Dendritic cell treated with granulocyte-macrophage colony-stimulating factor and Interleukin-4, amounts not matched to agents 40 ng/mL and 50 ng/mL, for 4 days (primary cell): ENCODE data around the gene PLA1A.

Experiments
- H3K27ac Mint-ChIP-seq: one replicate; pipeline ENCODE4 v1.8.0; 2022; ENCODE audit warnings: mild to moderate bottlenecking, mixed read lengths
- H3K27me3 Mint-ChIP-seq: one replicate; pipeline ENCODE4 v1.8.0; 2022; ENCODE audit warnings: mild to moderate bottlenecking, mixed read lengths
- H3K36me3 Mint-ChIP-seq: one replicate; pipeline ENCODE4 v1.8.0; 2022; ENCODE audit warnings: low read depth, mixed read lengths
- H3K4me1 Mint-ChIP-seq: one replicate; pipeline ENCODE4 v1.8.0; 2022; ENCODE audit warnings: low read depth, mixed read lengths
- H3K4me3 Mint-ChIP-seq: one replicate; pipeline ENCODE4 v1.8.0; 2022; ENCODE audit warnings: mild to moderate bottlenecking, moderate library complexity, mixed read lengths
- H3K9me3 Mint-ChIP-seq: one replicate; pipeline ENCODE4 v1.8.0; 2022; ENCODE audit warnings: mixed read lengths
- intact Hi-C: fragments of 100-400 bp; cut with micrococcal nuclease; formaldehyde crosslinking; loops from one replicate; pipeline ENCODE4 v1.15.0; 2022

The PLA1A gene

DNA sequence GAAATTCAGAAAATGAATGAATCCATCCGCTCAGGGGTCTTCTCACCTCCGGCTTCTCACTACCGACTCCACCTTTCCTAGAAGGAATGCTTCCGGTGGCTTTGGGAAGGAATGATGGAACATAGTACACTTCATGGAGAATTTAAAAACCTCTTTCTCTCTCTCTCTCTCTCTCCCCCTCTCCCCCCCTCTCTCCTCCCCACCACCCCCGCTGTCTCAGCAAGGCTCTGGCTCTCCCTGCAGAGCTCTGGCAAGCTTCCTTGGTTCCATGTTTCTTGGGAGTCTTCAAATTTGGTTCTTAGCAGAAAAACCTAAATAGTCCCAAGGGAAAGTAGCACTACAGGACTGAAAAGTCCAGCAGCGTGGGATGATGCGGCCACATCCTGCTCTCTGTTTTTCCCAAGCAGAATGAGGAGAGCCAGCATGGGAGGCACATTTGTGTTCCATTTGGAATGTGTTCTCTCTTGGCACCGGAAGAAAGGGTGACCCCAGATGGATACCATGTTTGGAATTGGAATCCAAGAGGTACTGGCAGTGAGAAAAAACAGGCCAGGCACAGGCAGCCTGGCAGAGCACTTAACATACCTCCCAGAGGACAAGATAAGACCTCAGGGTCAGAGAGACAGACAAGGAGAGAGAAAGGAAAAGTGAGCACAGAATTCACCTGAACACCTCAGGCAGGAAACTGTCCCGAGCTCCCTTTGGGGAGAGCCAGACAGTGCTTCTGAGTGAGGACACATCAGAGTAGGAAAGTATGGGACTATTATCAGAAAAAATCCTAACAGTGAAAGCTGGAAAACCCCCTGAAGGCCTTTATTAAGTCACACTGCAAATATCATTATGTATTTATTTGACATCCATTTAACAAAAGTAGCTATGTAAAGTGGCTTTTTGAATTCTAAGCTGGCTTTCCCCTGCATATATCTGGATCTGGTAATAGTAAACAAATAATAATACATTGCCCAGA, 63.1 kb downstream of the PLA1A start, which contains the start of gene POPDC2:
POPDC2 (minus strand) TSS at position 116 of the 967 bp plus-strand sequence. CDS start 166 bp downstream, outside the sequence.
- Mint-ChIP-seq H3K27ac (peak within 1 kb of the TSS; percentile 71), H3K27me3 (no peaks in the 10 kb centered on the region), H3K4me1 (peaks cover 78% of the 10 kb centered on the region), H3K9me3 (no peaks in the 10 kb centered on the region), H3K4me3 (no peak within 1 kb of the TSS), H3K36me3 (no peaks in the 10 kb centered on the region)
- intact Hi-C loops, result loop anchor here (5.0 kb wide), 1 partner anchor 33 kb away; no protein-coding TSS in a partner anchor

DNA sequence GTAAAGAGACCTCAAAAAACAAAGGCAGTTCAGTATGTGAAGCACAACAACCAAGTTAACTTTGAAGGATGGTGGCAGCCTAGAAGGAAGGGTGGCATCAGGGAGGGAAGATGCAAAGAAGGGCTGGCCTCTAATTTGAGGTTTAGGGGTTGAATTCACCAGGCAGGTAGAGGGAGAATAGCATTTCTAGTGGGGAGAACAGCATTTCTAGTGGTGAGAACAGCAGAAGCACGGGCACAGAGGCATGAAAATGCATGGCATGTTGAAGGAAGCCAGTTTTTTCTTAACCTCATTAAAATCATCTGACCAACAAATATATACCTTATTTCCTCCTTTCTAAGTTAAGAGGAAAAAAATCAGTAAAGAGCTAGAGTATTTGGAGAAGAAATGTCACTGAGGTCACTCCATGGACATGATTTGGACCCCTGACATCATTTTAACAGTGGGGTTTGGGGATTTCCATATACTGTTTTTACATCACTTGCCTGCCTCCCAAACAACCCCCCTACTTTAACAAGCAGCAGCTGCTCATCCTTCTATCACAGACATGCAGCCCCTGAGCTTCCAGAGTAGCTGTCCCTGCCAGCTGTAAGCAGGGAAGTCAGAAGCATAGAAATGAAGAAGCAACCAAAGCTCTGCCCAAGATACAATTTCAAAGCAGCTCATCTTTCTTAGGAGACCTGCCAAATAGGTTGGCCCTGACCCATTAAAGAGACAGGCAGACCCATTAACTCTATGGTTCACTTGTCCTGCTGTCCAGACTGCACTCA, 65.1 kb downstream of the PLA1A start:
- Mint-ChIP-seq H3K4me3 (no peak overlapping the region), H3K36me3 (peaks cover 10% of the 10 kb centered on the region), H3K9me3 (no peaks in the 10 kb centered on the region), H3K4me1 (peaks cover 67% of the 10 kb centered on the region), H3K27me3 (no peaks in the 10 kb centered on the region), H3K27ac (peak overlapping the region; percentile 1)
- intact Hi-C loops, result loop anchor here (5.0 kb wide), 1 partner anchor 35 kb away; no protein-coding TSS in a partner anchor

DNA sequence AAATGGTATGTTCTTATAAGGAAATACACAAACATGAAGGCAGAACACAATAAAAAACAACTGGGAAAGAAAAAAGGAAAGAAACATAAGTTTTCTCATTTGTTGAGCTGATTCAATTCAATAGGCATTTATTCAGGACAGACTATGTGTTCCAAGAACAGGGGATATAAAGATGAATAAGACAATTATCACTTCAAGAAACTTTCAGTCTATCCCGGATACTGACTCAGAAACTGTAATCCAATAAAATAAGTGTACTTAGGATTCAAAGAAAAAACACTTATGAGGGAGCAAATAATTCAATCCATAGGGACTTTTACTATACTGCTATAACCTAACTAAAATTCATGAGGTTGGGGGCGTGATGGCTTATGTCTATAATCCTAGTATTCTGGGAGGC, 66.2 kb downstream of the PLA1A start:
- Mint-ChIP-seq H3K4me1 (peaks cover 57% of the 10 kb centered on the region), H3K36me3 (peaks cover 16% of the 10 kb centered on the region), H3K4me3 (no peak overlapping the region), H3K9me3 (no peaks in the 10 kb centered on the region), H3K27ac (peak overlapping the region; percentile 25), H3K27me3 (no peaks in the 10 kb centered on the region)
- intact Hi-C loops, result loop anchor here (5.0 kb wide), 1 partner anchor 37 kb away; no protein-coding TSS in a partner anchor

DNA sequence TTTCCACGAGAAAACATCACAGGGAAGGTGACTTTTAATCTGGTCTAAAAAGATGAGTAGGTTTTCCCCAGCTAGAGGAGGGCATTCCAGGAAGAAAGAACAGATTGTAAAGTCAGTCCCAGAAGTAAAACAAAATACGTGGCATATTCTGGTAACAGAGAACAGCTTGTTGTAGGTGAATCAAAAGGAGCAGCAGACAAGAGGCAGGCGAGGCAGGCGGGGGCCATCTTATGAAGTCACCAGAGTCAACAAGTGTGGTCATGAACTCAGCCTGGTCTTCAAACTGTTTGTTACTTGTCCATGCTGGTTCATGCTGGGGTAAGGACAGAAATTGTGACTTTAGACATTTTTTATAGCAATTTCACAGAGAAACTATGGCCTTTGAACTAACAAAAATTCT, 66.7 kb downstream of the PLA1A start:
- Mint-ChIP-seq H3K36me3 (peaks cover 17% of the 10 kb centered on the region), H3K4me1 (peaks cover 52% of the 10 kb centered on the region), H3K9me3 (no peaks in the 10 kb centered on the region), H3K4me3 (no peak overlapping the region), H3K27ac (peak overlapping the region; percentile 25), H3K27me3 (no peaks in the 10 kb centered on the region)
- intact Hi-C loops, result loop anchor here (5.0 kb wide), 1 partner anchor 37 kb away; no protein-coding TSS in a partner anchor

DNA sequence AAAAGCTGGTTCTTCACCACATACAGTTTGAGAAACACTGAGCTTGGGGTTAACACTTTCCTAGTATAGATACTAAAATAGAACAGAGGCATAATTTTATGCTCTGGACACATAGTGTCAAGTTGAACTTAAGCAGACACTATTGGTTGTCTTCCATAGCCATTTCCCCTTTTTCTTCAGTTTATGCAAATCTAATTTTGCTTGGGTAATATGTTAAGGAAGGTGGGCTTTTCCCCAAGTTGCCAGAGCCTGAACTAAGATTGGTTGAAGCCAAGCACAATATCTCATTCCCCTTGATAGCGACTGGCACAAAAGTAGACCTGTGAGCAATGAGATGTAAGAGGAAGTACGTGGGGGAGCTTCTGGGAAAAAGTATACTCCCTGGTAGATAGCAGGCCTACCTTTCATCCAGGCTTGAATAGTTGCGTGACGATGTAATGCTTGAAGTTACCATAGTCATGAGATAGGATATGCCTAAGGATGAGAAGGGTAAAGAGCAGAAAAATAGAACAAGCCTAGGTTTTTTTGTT, 67.2 kb downstream of the PLA1A start:
- H3K4me1 Mint-ChIP-seq, result peaks cover 46% of the 10 kb centered on the region
- H3K27me3 Mint-ChIP-seq, result no peaks in the 10 kb centered on the region
- intact Hi-C loops, result loop anchor here (5.0 kb wide), 1 partner anchor 38 kb away; no protein-coding TSS in a partner anchor
- peaks cover 17% of the 10 kb centered on the region for H3K36me3 Mint-ChIP-seq
- no peak overlapping the region for H3K27ac Mint-ChIP-seq
- H3K4me3 Mint-ChIP-seq, result no peak overlapping the region
- no peaks in the 10 kb centered on the region for H3K9me3 Mint-ChIP-seq

DNA sequence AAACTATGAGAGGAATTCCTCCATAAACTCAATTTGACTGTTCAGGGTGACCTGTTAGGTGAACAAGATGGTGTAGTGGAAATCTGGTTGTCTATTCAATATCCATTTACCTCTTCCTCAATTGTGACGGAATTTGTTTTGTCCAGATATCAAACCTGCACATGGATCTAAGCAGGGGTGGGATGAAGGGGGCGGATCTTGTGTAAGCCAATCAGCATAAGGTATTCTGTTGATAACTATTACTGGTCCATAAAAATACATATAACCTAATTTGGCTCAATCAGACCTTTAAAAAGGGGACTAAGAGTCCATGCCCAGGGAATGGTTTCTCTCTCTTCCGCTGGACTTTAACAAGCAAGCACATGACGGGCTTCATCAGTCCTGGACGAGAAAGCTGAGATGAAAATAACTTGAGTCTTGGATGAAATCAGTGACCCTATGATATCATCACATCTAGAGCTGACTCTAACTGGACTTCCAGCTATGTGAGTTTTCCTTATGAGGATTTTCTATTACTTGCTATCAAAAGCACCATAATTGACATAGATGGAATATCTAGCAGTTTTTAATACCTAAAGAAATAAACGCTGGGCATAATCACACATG, 68.4 kb downstream of the PLA1A start:
- H3K27ac Mint-ChIP-seq, result no peak overlapping the region
- H3K4me1 Mint-ChIP-seq, result peaks cover 35% of the 10 kb centered on the region
- intact Hi-C loops, result no loop called here
- H3K36me3 Mint-ChIP-seq, result peaks cover 29% of the 10 kb centered on the region
- no peak overlapping the region for H3K4me3 Mint-ChIP-seq
- no peaks in the 10 kb centered on the region for H3K9me3 Mint-ChIP-seq
- H3K27me3 Mint-ChIP-seq, result no peaks in the 10 kb centered on the region

DNA sequence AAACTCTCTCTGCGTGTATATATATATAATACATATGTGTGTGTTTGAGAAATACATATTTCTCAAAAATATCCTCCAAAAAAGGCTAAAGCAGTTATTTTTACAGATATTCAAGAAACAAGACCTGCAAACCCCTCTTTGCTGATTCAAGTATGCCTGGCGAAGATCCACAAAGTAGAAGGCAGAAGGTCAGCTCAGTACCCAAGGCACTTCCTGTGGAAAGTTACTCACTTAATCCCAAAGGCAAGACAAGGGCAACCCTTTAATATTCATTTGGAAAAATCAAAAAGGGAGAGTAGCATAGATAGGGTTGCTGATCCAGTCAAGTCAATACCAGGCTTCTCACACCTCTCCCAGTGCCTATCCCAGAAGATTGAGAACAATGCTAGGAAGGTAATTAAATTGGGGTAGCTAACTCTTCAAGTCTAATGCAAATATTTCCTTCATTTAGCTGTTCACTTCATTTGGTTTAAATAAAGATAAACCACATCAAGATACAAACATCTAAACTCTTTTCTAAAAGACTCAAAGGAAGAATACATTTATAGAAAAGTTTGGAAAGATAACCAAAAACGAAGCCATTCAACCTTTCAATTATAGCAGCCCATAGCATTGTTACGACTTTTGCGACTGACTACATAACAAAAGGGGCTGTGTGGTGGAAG, 72.4 kb downstream of the PLA1A start:
- peaks cover 22% of the 10 kb centered on the region for H3K4me1 Mint-ChIP-seq
- H3K4me3 Mint-ChIP-seq, result no peak overlapping the region
- no peak overlapping the region for H3K27ac Mint-ChIP-seq
- H3K9me3 Mint-ChIP-seq, result no peaks in the 10 kb centered on the region
- H3K27me3 Mint-ChIP-seq, result no peaks in the 10 kb centered on the region
- intact Hi-C loops, result loop anchor here (10.0 kb wide), 2 partner anchors 145 to 205 kb away; partner anchors contain the start of genes POGLUT1 and TMEM39A
- H3K36me3 Mint-ChIP-seq, result peaks cover 66% of the 10 kb centered on the region

DNA sequence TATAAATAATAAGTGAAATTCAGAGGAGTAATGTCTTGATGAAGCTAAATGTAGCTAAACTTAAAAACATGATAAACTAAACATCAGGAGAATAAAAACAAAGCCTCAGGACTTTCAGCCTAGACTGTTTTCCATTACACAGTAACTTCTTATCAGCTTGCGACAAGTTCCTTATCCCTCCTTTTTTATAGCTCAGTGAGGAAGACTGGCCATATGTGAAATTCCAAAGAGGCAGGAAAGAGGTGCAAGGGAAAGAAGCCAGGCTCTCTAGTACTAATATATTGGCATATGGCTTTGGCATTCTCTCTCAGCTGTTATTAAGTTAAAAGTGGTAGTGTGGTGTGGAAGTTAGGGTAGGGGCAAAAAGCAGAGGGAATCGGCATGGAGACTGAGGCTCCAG, 75.1 kb downstream of the PLA1A start:
- Mint-ChIP-seq H3K27me3 (no peaks in the 10 kb centered on the region), H3K4me3 (no peak overlapping the region), H3K9me3 (no peaks in the 10 kb centered on the region), H3K27ac (no peak overlapping the region), H3K36me3 (peaks cover 74% of the 10 kb centered on the region), H3K4me1 (peaks cover 32% of the 10 kb centered on the region)
- intact Hi-C loops, result loop anchor here (10.0 kb wide), 2 partner anchors 148 to 208 kb away; partner anchors contain the start of genes POGLUT1 and TMEM39A

DNA sequence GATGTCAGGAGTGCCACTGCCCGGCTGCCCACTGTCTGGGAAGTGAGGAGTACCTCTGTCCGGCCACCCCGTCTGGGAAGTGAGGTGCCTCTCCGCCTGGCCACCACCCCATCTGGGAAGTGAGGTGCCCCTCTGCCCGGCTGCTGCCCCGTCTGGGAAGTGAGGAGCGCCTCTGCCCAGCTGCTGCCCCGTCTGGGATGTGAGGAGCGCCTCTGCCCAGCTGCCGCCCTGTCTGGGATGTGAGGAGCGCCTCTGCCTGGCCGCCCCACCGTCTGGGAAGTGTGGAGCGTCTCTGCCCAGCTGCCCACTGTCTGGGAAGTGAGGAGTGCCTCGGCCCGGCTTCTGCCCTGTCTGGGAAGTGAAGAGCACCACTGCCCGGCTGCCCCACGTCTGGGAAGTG, 76.2 kb downstream of the PLA1A start:
- no peaks in the 10 kb centered on the region for H3K9me3 Mint-ChIP-seq
- intact Hi-C loops, result loop anchor here (10.0 kb wide), 2 partner anchors 149 to 209 kb away; partner anchors contain the start of genes POGLUT1 and TMEM39A
- H3K36me3 Mint-ChIP-seq, result peaks cover 68% of the 10 kb centered on the region
- H3K27ac Mint-ChIP-seq, result no peak overlapping the region
- H3K4me3 Mint-ChIP-seq, result no peak overlapping the region
- H3K27me3 Mint-ChIP-seq, result no peaks in the 10 kb centered on the region
- peaks cover 34% of the 10 kb centered on the region for H3K4me1 Mint-ChIP-seq

DNA sequence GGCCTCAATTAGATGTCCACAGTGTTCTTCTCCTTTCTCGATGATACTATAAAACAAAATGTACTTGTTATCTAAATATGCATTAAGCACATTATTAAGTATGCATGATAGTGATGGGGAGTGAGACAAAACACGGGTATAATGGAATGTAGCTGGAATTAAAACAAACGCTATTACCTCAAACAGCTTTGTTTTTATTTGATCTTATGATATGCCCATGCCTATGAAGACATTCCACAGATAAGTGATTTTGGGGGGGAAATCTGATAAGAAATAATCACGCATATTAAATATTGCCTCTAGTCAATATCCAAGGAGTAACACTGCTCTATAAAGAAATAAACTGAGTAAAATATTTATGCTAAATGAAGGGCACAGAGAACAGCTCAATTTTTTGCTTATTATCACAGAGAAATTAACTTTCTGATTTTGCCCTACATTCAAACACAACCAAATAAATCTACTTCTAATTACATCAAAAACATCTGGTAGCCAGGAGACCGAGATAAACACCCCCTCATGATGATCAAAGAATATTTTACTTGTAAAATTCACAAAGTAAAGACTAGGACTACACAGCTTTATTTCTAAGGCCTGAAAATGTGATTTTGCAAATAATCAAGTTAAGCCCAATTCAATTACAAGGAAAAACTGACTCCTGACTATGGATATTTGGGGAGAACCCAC, 77.6 kb downstream of the PLA1A start:
- H3K9me3 Mint-ChIP-seq, result no peaks in the 10 kb centered on the region
- intact Hi-C loops, result loop anchor here (5.0 to 10.0 kb wide), 4 partner anchors 38 to 211 kb away; partner anchors contain the start of genes POGLUT1 and TMEM39A
- H3K27me3 Mint-ChIP-seq, result no peaks in the 10 kb centered on the region
- peak overlapping the region; percentile 99 for H3K27ac Mint-ChIP-seq
- H3K36me3 Mint-ChIP-seq, result peaks cover 62% of the 10 kb centered on the region
- H3K4me1 Mint-ChIP-seq, result peaks cover 34% of the 10 kb centered on the region
- H3K4me3 Mint-ChIP-seq, result no peak overlapping the region

DNA sequence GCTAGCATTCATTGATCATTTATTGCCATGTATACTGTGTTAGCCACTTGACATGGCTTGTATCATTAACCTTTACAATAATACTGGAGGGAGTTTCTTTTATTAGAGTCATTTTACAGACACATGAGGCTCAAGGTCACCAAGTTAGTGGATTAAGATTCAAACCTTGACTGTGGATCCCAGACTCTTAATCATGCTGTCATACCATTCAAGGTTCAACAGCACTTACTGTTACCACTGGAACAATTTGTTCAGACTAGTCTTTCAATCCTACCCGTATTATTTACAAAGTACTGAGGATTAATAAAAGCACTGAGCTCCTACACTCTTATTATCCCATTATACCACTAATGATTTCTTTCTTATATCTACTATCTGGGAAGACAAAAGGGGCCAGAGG, 78.3 kb downstream of the PLA1A start:
- no peaks in the 10 kb centered on the region for H3K9me3 Mint-ChIP-seq
- H3K36me3 Mint-ChIP-seq, result peaks cover 55% of the 10 kb centered on the region

More for the DNA sequence above, 78.3 kb downstream of the PLA1A start:
- H3K4me1 Mint-ChIP-seq, result peaks cover 34% of the 10 kb centered on the region
- H3K27me3 Mint-ChIP-seq, result no peaks in the 10 kb centered on the region
- H3K4me3 Mint-ChIP-seq, result peak overlapping the region; percentile 94
- intact Hi-C loops, result loop anchor here (2.0 to 10.0 kb wide), 5 partner anchors 39 to 211 kb away; partner anchors contain the start of genes POGLUT1 and TMEM39A
- H3K27ac Mint-ChIP-seq, result peak overlapping the region; percentile 99
